ENCODE measurements around the gene SPON2.

Gene SPON2
- 6.9 to 13.7 (median 9.5) reads per million in 4 experiments for total RNA-seq

- DNase-seq = no peak
Observed at GRCh38 chr4:1172228-1172851, at the start of gene SPON2. SPON2 (minus strand) TSS chr4:1172583.

- no peak for DNase-seq
Observed at GRCh38 chr4:1221155-1221870, 48.9 kb upstream of the SPON2 start.

- DNase-seq = no peak
Observed at GRCh38 chr4:1220566-1220965, 48.2 kb upstream of the SPON2 start.

- no peak for DNase-seq
Observed at GRCh38 chr4:1219566-1219950, 47.2 kb upstream of the SPON2 start.

- no peak for DNase-seq
Observed at GRCh38 chr4:1218634-1219565, 46.5 kb upstream of the SPON2 start.

- no peak for DNase-seq
Observed at GRCh38 chr4:1217366-1217765, 45.0 kb upstream of the SPON2 start.

- peak; percentile 28 for DNase-seq
Observed at GRCh38 chr4:1216869-1217294, 44.5 kb upstream of the SPON2 start.

GRCh38 chr4:1216076-1216614 lies 43.8 kb upstream of the SPON2 start:
- no peak for DNase-seq

GRCh38 chr4:1215141-1216075 lies 43.0 kb upstream of the SPON2 start:
- DNase-seq = no peak

GRCh38 chr4:1214101-1215095 lies 42.0 kb upstream of the SPON2 start:
- no peak for DNase-seq

GRCh38 chr4:1213336-1213995 lies 41.1 kb upstream of the SPON2 start:
- no peak for DNase-seq

GRCh38 chr4:1212546-1213335 lies 40.4 kb upstream of the SPON2 start:
- DNase-seq = no peak

- no peak for DNase-seq
Observed at GRCh38 chr4:1211891-1212545, 39.6 kb upstream of the SPON2 start.

GRCh38 chr4:1211371-1211770 lies 39.0 kb upstream of the SPON2 start:
- DNase-seq = no peak

- DNase-seq = no peak
Observed at GRCh38 chr4:1210971-1211370, 38.6 kb upstream of the SPON2 start.

GRCh38 chr4:1210241-1210841 lies 38.0 kb upstream of the SPON2 start:
- DNase-seq = no peak

GRCh38 chr4:1209821-1210220 lies 37.4 kb upstream of the SPON2 start:
- no peak for DNase-seq

Measured in effector CD8-positive, alpha-beta T cell (primary cell).